Thyroid gland (tissue), 4 donors: ENCODE results near the gene ZG16B. TPM values are rescaled to one million over a fixed set of nuclear protein-coding genes. Genes with fewer than 3 reads are reported as not detected.

Source experiments
- DNase-seq, 2 donors: peaks; one replicate each; pipeline ENCODE4 v3.0.0-alpha.2; 2019
- H3K27ac ChIP-seq, 3 donors: fragments of 200-600 bp; sonication (generic); 1 replicate in 2 of 3; 2 replicates in 1 of 3; pipeline ENCODE4 v1.5.1; 2016 to 2019; ENCODE audit warnings: mild to moderate bottlenecking in 1 of 3, moderate library complexity in 1 of 3
- H3K27me3 ChIP-seq: fragments of 200-600 bp; sonication (generic); one replicate; pipeline ENCODE4 v1.5.1; 2019
- H3K36me3 ChIP-seq, 2 donors: fragments of 200-600 bp; sonication (generic); one replicate each; pipeline ENCODE4 v1.5.1; 2016 to 2019
- H3K4me1 ChIP-seq, 2 donors: fragments of 200-600 bp; sonication (generic); one replicate each; pipeline ENCODE4 v1.5.1; 2017 to 2019
- H3K4me3 ChIP-seq, 3 donors: fragments of 200-600 bp; sonication (generic); replicated peaks in 1 of 3; 1 replicate in 2 of 3; 2 replicates in 1 of 3; pipeline ENCODE4 v1.5.1; 2016; ENCODE audit warnings: mild to moderate bottlenecking in 1 of 3
- H3K9me3 ChIP-seq: fragments of 200-600 bp; sonication (generic); one replicate; pipeline ENCODE4 v1.5.1; 2017
- CTCF ChIP-seq, 6 experiments: fragments of 200-600 bp in 3 of 6; fragments of 450-650 bp in 3 of 6; sonication (generic) in 3 of 6; IDR thresholded peaks; one replicate each; pipeline ENCODE4 v1.5.1; 2016 to 2019; ENCODE audit warnings: antibody characterized with exemption in 6 of 6, mild to moderate bottlenecking in 2 of 6, inconsistent platforms in 1 of 6, moderate library complexity in 1 of 6
- POLR2A ChIP-seq, 2 donors: fragments of 450-650 bp; IDR thresholded peaks; one replicate each; pipeline ENCODE4 v1.6.1; 2017; ENCODE audit warnings: antibody characterized with exemption in 2 of 2, mild to moderate bottlenecking in 2 of 2, moderate library complexity in 1 of 2
- WGBS, 2 donors: methylation state at CpG; one replicate each; pipeline ENCODE4 v1.1.5; 2017; 5-methylcytosine and 5-hydroxymethylcytosine counted together
- intact Hi-C: fragments of 100-400 bp; cut with DNase I; formaldehyde crosslinking; loops from one replicate; pipeline ENCODE4 v1.15.1; 2023
- total RNA-seq, 4 donors: library from RNA; depleted of rRNA; stranded (reverse); fragments of >200 nt; gene quantifications; one replicate each; pipeline ENCODE4 v1.2.3, GENCODE V29; 2016

ZG16B gene
- total RNA-seq, 4 donors from 2014 or later, result not detected

GRCh38 chr16:2790631-2791030 lies 39.5 kb upstream of the ZG16B start:
- Histone ChIP-seq H3K9me3 (no peaks in the 10 kb centered on the region), H3K4me3 (no peak overlapping the region), H3K27ac (no peak overlapping the region), H3K27me3 (peaks cover 4% of the 10 kb centered on the region), H3K36me3 (no peaks in the 10 kb centered on the region), H3K4me1 (peaks cover 0 to under 1% of the 10 kb centered on the region in 2 donors)
- no peak for TF ChIP-seq POLR2A (IDR thresholded peaks at IDR 0.05)
- TF ChIP-seq CTCF (IDR thresholded peaks at IDR 0.05), result no peak
- WGBS, 2 donors, result 76 to 79% methylated on average over 5 of the region's 5 CpGs
- intact Hi-C loops, result no loop called here
- no peak for DNase-seq

- no peaks in the 10 kb centered on the region for H3K4me1 ChIP-seq
- intact Hi-C loops, result no loop called here
- no peak overlapping the region for H3K27ac ChIP-seq
- no peaks in the 10 kb centered on the region for H3K9me3 ChIP-seq
- no peak for TF ChIP-seq POLR2A (IDR thresholded peaks at IDR 0.05)
- DNase-seq, result no peak
- WGBS, 2 donors, result 73 to 87% methylated on average over 7 to 8 of the region's 8 CpGs
- H3K4me3 ChIP-seq, result no peak overlapping the region
- H3K27me3 ChIP-seq, result no peaks in the 10 kb centered on the region
- H3K36me3 ChIP-seq, result no peaks in the 10 kb centered on the region
These were observed 38.9 kb upstream of the ZG16B start for GRCh38 chr16:2791174-2791573.

- WGBS, 2 donors, result 86 to 92% methylated on average over 10 of the region's 10 CpGs
- H3K27ac ChIP-seq, result no peak overlapping the region
- H3K9me3 ChIP-seq, result no peaks in the 10 kb centered on the region
- intact Hi-C loops, result no loop called here
- no peak overlapping the region for H3K4me3 ChIP-seq
- no peaks in the 10 kb centered on the region for H3K36me3 ChIP-seq
- no peaks in the 10 kb centered on the region for H3K4me1 ChIP-seq
- TF ChIP-seq CTCF (IDR thresholded peaks at IDR 0.05), result no peak
- TF ChIP-seq POLR2A (IDR thresholded peaks at IDR 0.05), result no peak
- no peaks in the 10 kb centered on the region for H3K27me3 ChIP-seq
- DNase-seq, result no peak
These were observed 37.2 kb upstream of the ZG16B start for GRCh38 chr16:2792940-2793339.

GRCh38 chr16:2795395-2796143 lies 34.5 kb upstream of the ZG16B start:
- intact Hi-C loops, result no loop called here
- H3K27ac ChIP-seq, result no peak overlapping the region
- no peaks in the 10 kb centered on the region for H3K9me3 ChIP-seq
- H3K4me1 ChIP-seq, result no peaks in the 10 kb centered on the region
- H3K36me3 ChIP-seq, result no peaks in the 10 kb centered on the region
- no peak overlapping the region for H3K4me3 ChIP-seq
- no peak for DNase-seq
- no peak for TF ChIP-seq POLR2A (IDR thresholded peaks at IDR 0.05)
- no peak for TF ChIP-seq CTCF (IDR thresholded peaks at IDR 0.05)
- H3K27me3 ChIP-seq, result no peaks in the 10 kb centered on the region
- 72 to 75% methylated on average over 7 of the region's 7 CpGs for WGBS, 2 donors

- Histone ChIP-seq H3K9me3 (no peaks in the 10 kb centered on the region), H3K36me3 (no peaks in the 10 kb centered on the region), H3K4me1 (no peaks in the 10 kb centered on the region), H3K4me3 (no peak overlapping the region), H3K27ac (no peak overlapping the region), H3K27me3 (no peaks in the 10 kb centered on the region)
- WGBS, 2 donors, result 95 to 100% methylated on average over 2 to 4 of the region's 39 CpGs
- TF ChIP-seq CTCF (IDR thresholded peaks at IDR 0.05), result no peak
- no peak for TF ChIP-seq POLR2A (IDR thresholded peaks at IDR 0.05)
- intact Hi-C loops, result no loop called here
- no peak for DNase-seq
These were observed 31.3 kb upstream of the ZG16B start for GRCh38 chr16:2798723-2799204.
